GM19023 (cell line): ENCODE measurements around the gene PTPRH.
"Not testable (repeated sequence)": the region's sequence is repeated elsewhere in the genome, so short reads cannot be mapped to it uniquely, and the experiment has no call there.

ENCODE experiments used
- ATAC-seq: cut with Tn5 transposase; IDR thresholded peaks from one replicate; pipeline ENCODE4 v1.9.1; 2021; ENCODE audit warnings: mild to moderate bottlenecking, moderate library complexity; ENCODE audit not compliant: unreplicated experiment

Gene PTPRH

DNA sequence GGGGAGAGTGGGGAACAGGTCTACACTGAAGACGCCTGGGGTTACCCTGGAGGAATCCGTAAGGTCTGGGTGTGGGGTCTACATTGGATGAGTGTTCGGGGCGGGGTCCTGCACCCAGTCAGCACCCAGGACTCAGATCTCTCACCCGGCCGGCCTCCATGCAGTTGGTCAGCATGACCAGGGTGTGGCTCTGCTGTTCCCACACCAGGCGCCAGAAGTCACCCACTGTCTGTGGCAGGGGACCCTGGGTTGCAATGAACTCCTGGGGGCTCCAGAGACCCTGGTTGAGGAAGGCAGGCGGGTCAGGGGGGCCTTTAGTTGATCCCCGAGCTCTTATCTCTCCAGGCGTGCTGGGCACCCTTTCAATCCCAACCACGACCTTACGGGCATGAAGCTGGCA, 23.2 kb downstream of the PTPRH start:
- no peak for ATAC-seq

DNA sequence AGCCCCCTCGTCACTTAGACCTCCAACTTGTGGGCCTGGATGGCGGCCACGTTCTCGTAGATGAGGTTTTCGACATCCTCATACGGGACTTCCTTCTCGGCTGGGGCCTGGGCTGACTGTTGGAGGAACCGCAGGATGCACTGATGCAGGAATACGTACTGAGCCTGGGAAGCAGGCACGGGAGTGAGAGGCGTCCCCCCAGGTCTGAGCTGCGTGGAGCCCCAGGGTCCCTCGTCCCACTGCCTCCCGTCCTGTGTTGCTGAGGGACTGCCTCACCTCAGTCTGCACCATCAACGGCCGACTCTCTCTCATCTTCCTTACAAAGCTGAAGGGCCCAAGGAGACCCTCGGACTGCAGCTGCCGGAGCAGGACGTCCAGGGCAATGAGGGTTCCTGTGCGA, 27.6 kb downstream of the PTPRH start:
- ATAC-seq: no peak

DNA sequence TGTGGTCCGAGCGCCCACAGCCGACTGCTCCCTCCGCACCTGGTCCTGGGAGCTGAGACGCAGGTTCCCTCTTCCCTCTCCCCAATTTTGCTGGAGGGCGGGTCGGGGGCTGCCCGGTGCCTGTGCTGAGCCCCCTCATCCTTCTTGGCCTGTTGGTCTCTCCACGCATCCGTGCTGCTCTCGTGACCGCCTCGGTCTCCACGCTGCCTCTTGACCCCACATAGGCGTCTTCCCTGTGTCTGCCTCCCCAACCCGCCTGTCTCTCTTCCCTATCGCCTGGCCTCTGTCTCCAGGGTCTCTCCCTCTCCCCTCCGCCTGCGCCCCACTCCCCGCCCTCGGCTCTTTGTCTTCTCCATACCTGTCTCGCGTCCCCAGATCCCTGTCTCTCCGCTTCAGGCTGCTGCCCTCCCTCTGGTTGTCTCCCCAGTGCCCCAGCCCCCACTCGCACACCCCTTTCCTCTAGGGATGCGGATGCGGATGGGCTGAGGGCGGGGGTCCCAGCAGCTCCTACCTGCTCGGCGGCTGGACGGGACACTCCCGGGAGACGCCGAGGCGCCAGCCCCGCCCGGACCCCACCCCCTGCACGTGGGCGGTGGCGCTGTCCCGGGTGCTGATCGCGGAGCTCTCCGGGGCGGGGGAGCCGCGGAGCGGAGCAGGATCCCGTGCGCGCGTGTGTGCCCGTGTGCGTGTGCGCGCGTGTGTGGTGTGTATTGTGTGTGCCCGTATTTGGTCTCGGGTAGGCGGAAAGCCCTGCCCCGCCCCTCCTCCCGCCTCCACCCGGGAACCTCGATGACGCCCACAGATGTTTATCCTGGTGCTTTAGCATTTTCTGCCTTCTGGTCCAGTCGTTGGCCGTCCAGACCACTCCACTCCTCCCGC, 29.5 kb downstream of the PTPRH start, which contains the start of gene SYT5:
TSS of gene SYT5 (minus strand) at position 684 of the 879 bp plus-strand sequence. CDS start 1,248 bp downstream, outside the sequence.
- ATAC-seq: no peak

DNA sequence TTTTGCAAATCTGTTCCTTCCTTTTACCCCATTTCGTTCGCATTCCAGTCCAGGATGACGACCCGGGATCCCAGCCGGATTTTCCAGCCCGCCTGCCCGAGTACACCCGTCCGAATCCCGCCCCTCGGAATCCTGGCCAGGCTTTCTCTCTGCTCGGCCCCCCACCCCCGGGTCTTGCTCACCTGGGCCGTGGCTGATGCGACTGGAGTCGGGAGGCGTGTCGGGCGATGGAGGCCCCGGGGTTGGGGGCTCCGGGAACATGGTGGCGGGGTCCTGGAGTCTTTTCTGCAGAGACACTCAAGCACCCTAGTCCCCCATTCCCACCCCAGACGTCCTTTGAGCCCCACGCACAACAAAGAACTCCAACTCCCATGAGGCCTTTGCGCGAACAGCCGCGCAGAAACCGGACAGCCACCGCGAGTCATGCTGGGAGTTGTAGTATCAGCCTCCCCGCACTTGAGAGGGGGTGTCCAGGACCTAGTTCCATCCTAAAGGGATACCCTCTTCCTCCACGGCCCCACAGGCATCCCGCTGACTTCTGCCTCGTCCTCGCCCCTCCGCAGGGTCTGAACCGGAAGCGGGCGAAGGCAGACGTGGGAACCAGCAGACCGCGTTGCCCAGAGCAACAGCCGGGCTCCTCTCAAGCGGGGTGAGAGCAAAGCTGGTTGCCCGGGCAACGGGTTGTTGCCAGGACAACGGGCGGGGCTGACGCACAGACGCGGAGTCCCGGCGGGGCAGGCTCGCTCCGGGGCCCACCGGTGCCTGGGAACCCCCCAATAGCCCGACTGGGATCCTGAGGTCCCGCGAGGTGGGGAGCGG, 30.3 kb downstream of the PTPRH start:
- no peak for ATAC-seq

DNA sequence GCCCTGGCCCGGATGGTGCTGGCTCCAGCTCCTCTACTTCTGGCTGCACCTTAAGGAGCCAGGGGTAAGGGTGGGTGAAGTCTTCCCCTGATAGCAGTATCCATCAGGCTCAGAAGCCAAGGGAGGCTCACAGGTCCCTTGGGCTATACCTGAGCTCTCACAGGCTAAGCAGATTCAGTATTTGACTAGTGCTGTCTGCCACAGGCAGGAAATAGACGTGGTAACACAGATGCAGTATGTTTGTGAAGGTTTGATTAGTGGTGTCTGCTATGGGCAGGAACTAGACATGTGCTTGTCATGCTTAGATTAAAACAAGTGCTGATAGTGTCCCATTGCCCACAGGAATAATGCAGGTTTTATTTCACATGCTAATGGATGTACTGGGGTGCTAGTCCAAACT, 33.2 kb downstream of the PTPRH start:
- ATAC-seq: no peak

DNA sequence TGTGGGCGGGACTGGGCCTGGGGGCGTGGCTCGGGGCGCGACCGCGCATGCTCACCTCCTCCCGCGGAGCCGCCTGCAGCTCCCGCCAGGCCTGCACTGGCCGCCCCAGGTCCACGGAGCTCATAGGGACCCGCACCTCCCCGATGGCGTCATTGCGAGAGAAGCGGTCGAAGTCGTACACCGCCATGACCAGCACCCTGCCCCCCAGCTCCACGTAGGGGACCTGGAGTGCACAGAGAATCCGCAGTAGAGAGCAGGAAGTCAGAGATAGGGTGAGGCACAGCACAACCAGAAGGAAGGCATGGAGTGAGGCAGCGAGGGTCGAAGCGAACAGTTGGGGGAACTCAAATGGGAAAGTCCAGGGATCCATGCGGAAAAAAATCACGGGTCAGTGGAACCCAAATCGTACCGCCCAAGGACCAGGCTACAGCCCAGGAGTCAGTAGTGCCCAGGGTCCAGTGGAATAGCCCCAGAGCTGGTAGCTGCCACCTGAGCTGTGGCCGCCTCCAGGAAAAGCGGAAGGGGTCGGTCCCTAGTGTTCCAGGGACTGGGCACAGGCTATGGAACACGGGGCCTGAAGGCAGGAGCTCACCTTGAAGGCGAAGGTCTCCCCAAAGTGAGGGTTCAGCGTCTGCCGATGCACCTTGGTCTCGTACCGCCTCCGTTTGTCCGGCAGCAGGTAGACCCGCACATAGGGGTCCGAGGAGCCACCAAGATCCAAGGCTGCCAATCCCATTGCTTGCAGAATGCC, 34.0 kb downstream of the PTPRH start:
- no peak for ATAC-seq

DNA sequence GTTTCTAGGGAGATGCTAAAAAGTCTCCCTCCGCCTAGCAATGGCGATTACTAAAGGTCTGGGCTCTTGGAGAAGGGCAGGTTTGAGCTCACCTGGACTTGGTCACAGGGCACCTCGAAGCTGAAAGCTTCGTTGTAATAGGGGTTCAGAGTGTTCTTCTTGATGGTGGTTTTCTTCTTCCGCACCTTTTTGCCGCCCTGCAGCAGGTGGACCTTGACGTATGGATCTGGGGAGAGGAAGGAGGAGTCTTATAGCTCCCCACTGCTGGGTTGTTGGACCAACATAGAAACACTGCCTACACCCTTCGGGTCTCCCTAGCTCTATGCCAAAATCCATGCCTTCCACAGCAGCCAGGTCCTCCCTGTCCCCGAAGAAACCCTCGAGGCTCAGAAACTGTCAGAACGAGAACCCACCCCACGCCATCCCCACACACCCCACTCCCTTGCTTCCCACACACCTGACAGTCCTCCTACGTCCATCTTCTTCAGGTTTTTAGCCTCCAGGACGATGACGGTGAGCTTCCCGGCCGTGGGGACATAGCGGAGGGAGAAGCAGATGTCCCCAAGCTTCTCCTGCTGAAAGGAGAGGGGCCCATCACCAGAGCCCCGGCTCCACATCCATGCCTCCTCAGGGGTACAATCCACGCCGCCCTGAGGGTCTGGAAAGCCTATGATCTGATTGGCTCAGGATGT, 34.7 kb downstream of the PTPRH start:
- no peak for ATAC-seq

DNA sequence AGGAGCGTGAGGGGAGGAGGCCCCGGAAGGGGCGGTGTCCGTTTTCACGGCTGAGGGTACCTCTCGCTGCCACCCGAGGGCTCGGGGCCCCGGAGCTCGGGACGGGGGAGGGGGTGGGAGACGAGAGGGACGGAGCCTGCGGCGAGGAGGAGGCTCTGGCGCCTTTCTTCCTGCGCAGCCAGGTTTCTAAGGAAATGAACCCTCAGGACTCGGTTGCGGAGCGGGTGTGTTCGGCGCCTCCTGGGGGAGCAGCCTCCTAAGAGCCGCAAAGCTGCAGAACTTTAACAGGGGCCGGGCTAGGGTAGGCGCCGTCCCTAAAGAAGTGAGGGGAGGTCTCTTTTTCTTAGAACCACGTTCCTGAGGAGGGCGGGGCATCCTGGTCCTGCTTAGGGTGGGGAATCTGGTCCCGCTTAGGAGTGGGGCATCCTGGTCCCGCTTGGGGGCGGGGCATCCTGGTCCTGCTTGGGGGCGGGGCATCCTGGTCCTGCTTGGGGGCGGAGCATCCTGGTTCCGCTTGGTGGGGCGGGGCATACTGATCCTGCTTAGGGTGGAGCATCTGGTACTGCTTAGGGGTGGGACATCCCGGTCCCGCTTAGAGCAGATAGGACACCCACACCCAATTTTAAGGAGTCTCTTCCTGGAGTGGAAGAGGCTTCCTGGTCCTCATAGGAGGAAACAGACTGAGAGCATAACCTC, 35.4 kb downstream of the PTPRH start:
- no peak for ATAC-seq

DNA sequence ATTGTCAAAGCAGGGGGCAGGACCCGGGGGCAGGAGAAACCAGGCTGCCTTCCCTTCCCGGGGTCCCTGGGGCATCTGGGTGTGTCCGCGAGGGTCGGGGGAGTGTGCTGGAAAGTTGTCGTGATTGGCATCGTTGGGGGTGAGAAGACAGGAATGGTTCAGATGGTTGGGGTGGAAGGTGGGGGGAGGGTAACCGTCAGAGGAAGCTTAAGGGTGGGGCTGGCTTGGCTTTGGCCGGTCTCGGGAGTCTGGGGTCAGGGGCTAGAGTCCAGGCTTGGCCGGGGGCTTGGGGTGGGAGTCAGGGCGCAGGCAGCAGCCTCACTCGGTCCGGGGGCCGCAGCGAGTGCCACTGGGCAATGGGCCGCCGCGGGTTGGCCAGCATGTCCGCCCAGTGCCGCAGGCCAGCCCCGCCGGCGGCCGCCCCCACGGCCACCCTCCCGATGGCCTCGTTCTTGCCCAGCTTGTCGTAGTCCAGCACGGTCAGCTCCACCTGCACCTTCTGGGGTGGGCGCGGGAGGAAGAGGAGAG, 36.1 kb downstream of the PTPRH start:
- no peak for ATAC-seq

DNA sequence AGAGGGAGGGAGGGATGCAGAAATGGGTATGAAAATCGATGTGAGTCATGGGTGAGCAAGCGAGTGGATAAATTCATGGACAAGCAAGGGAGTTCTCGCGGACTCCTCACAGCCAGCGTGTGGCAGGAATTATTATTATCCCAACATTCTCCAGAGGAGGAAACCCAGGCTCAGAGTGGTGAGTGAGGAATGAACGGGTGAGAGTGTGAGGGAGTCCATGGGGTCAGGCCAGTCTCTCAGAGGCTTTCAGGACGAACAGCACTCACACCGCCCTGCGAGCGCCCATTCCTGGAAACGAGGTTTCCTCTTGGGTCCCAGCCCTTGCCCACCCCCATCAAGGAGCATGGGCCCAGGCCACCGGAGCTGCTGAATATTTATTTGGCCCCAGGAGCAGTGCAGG, 36.6 kb downstream of the PTPRH start:
- no peak for ATAC-seq

DNA sequence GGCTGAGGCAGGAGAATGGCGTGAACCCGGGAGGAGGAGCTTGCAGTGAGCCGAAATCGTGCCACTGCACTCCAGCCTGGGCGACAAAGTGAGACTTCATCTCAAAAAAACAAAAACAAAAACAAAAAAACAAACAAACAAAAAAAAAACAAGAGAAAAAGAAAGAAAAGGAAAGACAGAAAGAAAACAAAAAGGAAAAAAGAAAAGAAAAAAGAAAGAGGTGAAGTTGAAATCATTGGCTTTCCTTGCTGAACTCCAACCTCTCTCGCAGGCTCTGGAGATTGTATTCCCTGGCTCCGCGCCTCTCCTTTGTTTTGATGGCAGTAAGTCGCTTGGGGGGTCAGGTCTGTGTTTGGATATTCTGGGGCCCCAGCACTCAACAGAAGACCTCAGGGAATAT, 37.0 kb downstream of the PTPRH start:
- not testable (repeated sequence) for ATAC-seq

DNA sequence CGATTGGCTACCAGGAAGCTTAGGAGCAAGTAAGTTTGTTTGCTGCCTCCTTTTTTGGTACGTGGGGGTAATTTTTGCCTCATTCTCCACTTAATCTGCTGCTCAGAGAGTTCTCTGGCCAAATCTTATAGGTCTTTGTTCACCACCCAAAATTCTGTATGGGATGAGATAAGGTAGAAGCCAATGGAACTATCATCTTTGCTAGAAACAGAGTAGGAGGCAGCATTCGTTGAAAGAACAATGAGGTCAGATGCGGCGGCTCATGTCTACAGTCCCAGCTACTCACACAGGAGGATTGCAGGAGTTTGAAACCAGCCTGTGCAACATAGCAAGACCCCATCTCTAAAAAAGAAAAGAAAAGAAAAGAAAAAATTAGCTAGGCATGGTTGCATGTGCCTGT, 37.9 kb downstream of the PTPRH start:
- ATAC-seq: no peak

DNA sequence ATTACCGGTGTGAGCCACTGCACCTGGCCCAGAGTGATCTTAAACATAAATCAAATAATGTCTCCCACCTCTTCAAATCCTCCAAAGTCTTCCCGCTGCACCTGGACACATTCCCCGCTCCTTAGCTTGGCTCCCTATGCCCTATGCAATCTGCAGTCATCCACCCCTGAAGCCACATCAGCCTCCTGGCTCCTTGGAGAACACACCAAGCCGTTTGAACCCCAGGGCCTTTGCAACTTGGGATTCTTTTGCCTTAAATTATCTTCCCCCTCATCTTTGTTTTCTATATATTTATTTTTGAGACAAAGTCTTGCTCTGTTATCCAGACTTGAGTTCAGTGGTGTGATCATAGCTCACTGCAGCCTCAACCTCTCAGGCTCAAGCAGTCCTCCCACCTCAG, 40.2 kb downstream of the PTPRH start:
- ATAC-seq: no peak

DNA sequence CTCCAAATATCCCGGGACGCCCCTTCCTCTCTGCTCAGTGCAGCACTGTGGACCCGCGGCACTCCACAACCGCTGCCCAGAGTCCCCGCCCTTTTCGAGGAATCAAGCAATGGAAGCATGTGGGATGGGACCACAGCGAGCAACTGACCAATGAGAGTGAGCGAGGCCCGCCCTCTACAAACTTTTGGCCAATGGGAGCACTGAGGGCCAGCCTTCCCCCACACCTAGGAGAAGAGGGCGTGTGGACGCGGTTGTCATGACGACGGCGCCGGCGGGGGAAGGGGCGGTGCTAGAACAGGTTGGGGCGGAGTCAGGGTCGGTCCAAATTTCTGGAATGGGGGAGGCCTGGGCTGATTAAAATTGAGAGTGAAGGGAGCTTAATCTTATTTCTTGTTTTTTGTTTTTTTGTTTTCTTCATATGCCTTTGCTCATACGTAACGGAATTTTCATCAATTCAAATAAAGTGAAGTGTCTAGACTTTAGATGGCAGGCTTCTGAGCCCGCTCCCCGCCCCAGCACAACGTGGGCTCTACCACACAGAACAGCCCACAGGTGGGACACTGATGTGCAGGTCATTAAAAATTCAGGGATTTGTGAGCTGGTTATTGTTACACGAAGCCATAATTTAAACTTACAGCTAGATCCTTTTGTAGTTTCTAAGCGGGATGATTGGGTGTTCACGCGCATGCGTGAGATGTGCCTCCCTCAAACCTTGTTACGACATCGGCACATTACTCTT, 42.6 kb downstream of the PTPRH start, which contains the start of gene DNAAF3:
TSS of gene DNAAF3 (minus strand) at position 84 of the 739 bp plus-strand sequence. CDS start 200 bp downstream, outside the sequence.
- no peak for ATAC-seq

DNA sequence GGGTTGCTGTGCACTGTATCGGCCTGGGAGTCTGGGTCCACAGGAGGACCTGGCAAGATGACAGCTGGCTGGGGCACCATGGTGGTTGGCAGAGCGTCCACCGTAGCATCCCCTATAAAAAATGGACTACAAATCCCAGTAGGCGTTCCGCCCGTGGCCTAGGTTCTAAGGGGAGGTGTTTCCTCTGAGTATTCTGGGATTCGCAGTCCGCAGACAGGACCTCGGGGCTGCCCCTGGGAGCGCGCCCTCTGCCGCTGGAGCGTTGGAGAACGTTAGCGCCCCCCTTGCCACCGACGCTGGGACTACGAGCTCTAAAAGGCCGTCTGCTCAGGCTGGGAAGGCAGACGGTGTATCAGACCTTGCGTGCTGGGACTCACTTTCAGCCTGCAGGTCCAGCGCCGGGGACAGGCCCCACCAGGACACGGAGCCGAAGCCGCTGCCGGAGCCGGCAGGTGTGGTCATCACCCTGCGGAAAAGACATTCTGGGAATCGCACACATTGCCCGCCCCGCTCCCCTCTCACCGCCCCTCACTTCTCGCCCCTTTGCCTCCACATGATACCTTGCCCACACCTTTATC, 43.3 kb downstream of the PTPRH start:
- ATAC-seq: no peak

DNA sequence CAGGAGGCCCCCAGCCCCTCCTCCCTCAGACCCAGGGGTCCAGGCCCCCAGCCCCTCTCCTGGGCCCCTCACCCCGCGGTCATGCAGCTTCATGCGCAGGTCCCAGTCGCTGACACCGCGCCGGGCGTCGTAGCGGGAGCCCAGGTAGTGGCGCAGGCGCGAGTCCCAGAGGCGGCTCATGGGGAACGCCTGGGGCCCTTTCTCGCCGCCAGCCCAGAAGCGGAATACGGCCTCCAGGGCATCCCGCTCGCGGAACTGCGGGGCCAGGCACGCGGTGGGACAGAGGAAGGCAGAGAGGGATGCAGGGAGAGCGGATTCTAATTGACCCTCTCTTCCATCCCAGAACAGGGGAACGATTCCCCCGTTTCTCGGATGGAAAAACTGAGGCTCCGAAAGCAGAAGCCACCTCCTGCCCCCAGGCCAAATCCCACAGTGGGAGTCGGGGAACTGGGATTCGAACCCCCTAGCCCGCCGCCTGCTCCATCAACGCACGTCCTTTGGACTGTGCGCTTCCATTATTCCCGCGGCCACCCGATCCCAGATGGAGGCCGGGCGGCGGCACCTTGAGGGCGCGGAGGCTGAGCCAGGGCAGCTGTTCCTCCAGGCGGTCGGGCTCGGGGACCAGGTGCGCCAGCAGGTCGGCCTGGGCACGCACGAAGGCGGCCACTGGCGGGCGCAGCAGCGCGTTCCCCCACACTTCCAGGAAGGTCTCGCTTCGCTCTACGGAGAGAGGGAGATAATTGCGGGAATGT, 47.6 kb downstream of the PTPRH start:
- no peak for ATAC-seq

DNA sequence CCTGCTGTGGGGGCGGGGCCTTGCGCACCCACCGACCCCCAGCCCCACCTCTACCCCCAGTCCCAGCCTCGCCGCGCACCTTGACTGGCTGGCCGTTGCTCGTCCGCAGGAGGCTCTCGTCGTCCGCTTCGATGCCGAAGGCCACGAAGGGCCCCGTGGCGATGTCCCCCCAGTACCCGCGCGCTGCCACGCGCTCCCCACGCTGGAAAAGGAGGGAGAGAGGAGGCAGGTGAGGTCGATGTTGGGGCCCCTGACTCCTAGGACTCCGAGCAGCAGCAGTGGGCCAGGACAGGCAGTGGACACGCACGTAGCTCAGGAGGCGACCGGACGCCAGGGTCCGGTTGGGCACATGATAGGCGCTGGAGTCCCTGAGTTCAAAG, 48.3 kb downstream of the PTPRH start:
- ATAC-seq: no peak
